GM18907 (cell line): ENCODE data around the gene DDX50.
A peak's percentile ranks its signal among the peaks of the same experiment; 100 is the strongest.
"Not testable (repeated sequence)": the region's sequence is repeated elsewhere in the genome, so short reads cannot be mapped to it uniquely, and the experiment has no call there.

Experiments used
- ATAC-seq: cut with Tn5 transposase; IDR thresholded peaks from one replicate; pipeline ENCODE4 v1.9.1; 2021; ENCODE audit warnings: mild to moderate bottlenecking, moderate library complexity; ENCODE audit not compliant: unreplicated experiment

Gene DDX50, protein sequence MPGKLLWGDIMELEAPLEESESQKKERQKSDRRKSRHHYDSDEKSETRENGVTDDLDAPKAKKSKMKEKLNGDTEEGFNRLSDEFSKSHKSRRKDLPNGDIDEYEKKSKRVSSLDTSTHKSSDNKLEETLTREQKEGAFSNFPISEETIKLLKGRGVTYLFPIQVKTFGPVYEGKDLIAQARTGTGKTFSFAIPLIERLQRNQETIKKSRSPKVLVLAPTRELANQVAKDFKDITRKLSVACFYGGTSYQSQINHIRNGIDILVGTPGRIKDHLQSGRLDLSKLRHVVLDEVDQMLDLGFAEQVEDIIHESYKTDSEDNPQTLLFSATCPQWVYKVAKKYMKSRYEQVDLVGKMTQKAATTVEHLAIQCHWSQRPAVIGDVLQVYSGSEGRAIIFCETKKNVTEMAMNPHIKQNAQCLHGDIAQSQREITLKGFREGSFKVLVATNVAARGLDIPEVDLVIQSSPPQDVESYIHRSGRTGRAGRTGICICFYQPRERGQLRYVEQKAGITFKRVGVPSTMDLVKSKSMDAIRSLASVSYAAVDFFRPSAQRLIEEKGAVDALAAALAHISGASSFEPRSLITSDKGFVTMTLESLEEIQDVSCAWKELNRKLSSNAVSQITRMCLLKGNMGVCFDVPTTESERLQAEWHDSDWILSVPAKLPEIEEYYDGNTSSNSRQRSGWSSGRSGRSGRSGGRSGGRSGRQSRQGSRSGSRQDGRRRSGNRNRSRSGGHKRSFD

DNA sequence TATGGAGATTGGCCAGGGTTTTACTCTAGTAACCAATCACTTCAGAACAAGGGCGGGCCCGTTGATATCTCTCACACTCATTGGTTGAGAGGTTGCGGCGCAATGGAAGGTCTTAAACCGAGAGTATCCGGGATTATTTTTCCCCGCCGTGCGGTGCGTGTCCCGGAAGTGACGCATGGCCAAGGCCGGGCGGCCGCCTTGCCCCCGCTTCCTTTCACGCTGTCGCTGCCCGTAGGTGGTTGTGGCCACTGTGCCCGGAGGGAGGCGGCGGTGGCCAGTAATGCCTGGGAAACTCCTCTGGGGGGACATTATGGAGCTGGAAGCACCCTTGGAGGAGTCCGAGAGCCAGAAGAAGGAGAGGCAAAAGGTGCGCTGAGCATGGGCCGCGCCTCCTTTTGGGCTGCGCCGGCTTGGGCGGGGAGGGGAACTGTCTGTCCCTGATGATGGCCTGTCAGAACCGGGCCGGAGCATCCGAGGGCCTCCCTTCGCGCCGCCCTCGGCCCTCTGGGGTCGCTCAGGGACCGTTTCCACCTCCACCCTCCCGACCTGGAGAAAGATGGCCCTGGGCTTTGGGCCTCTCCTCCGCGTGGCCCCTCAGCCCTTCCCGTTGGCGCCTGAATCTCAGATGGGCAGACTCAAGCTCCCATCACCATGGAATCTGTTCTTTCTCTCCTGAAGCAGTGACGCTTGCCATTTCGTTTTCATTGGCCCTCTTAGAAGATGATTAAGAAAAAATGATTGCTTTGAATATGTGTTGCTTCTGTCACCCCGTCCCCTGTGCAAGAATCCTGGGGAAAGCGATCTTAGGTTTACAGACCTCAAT lies at the start of gene DDX50:
Gene DDX50 (plus strand): TSS at position 211 of the 823 bp plus-strand sequence. CDS start 70 bp downstream, at position 281.
- peak; percentile 98 for ATAC-seq

DNA sequence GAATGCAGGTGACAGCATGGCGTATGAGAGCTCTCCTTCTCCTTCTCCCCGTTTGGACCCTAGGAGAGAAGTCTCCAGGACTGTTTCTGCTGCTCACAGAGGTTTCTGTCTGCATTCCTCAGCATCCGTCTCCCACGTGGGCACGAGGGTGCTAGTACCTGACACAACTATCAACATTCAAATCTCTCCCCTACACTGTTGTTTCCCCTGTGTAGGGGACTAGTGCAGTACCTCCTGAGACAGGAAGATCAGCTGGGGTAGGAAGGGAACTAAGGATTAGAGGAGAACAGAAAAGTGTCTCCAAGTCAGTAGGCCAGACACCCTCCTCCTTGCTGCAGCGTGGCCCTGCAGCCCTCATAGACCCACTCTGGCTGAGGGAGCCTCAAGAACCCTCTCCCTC lies 44.8 kb upstream of the DDX50 start:
- ATAC-seq: no peak

DNA sequence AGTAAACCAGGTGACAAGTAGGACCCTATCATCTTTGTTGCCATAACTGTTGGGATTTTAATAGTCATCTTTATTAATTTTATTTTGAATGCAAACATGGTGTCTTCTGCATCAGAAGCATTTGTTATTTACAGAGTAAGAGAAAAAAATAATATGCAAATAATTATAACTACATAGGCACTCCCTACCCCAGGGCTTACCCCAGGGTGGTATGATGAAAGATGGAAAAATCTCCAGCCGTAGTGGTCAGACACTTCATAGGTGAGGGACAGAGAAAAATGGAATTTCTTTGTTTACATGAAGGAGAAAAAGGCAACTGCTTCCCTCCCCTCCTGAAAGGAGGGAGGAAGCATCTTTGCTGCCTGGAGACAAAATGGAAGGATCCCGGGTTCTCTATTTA lies 44.1 kb upstream of the DDX50 start:
- no peak for ATAC-seq

DNA sequence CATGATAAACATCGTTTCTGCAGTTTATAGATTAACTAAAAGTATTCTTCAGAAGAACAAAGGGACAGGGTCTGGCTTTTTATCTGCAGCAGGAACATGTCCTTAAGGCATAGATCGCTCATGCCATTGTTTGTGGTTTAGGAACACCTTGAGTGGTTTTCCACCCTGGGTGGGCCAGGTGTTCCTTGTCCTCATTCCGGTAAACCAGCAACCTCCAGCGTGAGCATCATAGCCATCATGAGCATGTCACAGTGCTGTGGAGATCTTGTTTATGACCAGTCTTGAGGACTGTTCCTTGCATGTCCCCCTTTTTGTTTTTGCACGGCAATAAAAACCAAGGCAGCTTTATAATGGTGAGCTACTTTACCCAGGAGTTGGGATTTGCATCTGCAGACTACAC lies 39.9 kb upstream of the DDX50 start:
- no peak for ATAC-seq

DNA sequence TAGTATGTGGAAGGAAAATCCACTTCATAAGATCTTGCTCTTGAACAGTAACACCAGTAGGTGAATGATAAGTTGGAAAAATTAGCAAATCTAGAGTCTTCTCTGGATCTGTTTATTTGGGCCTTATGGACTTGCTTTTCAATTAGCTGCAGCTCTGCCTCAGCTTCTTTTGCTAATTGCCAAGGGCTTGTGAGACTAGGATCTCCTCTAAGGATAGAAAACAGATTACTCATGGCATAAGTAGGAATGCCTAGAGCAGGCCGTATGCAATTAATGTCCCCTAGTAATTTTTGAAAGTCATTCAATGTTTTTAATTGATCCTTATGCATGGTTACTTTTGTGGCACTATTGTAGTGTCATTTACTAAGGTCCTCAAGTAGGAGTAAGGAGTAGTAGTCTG lies 36.5 kb upstream of the DDX50 start:
- ATAC-seq: no peak

DNA sequence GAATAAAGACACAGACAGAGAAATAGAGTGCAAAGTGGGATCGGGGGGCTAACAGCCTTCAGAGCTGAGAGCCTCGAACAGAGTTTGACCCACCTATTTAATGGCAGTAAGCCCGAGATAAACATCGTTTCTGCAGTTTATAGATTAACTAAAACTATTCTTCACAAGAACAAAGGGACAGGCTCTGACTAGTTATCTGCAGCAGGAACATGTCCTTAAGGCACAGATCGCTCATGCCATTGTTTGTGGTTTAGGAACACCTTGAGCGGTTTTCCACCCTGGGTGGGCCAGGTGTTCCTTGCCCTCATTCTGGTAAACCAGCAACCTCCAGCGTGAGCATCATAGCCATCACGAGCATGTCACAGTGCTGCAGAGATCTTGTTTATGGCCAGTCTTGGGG lies 32.9 kb upstream of the DDX50 start:
- not testable (repeated sequence) for ATAC-seq

DNA sequence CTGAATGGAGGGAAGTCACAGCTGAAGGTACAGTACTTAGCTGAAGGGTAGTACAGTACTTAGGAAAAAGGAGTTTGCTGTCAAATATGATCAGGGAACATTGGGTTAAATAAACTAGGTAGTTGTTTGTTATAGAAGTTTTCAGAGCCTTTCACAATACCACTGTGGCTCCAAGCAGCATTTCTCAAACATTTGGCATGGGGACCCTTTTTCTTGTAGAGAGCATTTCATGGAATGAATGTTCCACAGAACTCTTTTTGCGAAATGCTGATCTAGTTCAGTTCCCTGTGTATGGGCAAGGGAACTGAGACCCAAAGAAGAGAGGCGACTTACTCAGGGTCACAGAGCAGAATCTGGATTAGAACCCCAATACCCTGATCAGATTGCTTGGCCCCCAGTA lies 31.5 kb upstream of the DDX50 start:
- ATAC-seq: no peak

DNA sequence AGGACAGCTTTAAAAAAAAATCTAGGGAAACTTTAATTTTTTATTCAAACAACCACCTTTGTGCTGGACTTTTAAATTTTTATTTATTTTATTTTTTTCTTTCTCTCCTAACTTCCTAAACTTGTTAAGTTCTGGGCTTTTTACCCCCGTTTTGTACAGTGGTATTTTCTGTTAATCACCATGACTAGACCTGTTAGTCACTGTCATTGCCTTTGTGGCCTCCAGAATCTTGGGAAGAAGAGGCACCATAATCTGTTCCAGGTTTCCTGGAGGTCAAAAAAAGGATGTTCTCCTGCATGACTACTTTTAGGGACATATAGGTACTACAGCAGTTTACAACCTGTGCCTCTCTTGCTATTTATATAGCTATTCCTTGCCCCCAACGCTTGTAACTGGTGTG lies 31.1 kb upstream of the DDX50 start:
- ATAC-seq: no peak

DNA sequence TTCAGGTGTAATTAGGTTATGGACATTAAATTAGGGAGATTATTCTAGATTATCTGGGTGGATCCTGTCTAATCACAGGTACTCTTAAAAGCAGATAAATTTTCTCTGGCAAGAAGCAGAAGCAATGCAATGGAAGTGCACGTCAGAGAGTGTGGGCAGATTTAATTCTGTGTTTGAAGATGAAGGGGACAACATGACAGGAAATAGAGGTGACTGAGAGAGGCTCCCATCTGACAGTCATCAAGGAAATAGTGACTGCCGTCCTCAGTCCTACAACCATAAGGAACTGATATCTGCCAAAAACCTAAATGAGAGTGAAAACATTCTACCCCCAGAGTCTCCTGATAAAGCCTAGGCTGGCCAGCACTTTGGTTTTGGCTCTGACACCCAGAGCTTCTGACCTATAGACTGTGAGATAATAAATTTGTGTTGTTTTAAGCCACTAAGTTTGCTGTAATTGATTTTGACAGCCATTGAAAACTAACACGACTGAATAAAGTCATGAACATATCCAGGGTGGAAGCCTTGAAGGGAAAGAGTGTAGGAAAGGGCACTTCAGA lies 30.5 kb upstream of the DDX50 start:
- ATAC-seq: no peak

DNA sequence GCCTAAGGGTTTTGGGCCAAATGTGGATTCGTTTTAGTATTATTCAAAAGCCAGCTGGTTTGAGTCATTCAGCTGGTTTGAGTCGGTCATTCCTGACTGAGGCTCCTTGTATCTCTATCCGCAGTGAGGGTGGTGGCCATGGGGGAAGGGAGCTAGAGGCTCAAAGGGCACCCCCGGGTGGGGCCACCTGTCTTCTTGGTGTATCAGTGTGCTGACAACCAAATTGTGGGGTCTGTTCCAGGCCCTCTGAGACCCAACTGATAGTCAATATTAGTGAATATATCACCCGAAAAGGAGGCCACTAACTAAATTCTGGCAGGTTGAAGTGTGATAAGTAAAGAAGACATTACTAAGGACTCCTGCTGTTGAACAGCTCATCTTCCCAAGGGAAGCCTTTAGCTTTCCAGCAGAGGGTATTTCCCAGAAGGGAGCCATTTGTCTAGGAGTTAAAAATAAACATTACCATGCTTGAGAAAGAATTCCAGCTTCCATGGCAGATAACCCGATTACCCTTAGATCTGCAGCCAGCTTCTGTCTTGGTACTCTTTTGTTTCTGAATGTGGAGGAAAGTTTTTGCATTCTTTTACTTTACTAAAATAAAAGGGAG lies 29.9 kb upstream of the DDX50 start:
- no peak for ATAC-seq

DNA sequence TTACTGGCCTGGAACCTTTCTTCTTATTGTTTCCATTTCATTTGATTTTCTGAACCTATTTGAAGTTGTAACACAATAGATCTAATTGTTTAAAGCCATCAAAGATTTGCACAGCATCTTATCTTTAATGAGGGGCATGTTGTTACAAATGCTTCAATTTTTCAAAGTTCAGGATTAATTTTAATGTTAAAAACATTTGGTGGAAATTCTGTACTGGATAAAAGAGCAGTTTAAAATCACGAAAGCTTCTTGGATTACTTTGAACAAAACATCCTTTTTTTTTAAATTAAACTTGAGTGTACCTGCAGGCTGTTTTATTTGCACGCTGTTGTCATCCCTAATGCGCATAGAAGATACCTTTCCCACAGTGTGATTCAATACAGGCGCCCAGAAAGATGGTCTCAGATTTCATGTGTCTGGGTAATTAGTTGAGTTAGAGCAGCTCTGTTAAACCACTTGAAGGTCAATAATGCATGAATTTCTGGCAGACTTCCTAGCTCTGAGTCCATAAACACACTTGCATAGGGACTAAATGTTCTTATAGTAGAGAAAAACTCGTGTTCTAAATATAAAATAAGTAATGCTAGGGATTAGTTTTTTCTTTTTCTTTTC lies 29.3 kb upstream of the DDX50 start:
- no peak for ATAC-seq

DNA sequence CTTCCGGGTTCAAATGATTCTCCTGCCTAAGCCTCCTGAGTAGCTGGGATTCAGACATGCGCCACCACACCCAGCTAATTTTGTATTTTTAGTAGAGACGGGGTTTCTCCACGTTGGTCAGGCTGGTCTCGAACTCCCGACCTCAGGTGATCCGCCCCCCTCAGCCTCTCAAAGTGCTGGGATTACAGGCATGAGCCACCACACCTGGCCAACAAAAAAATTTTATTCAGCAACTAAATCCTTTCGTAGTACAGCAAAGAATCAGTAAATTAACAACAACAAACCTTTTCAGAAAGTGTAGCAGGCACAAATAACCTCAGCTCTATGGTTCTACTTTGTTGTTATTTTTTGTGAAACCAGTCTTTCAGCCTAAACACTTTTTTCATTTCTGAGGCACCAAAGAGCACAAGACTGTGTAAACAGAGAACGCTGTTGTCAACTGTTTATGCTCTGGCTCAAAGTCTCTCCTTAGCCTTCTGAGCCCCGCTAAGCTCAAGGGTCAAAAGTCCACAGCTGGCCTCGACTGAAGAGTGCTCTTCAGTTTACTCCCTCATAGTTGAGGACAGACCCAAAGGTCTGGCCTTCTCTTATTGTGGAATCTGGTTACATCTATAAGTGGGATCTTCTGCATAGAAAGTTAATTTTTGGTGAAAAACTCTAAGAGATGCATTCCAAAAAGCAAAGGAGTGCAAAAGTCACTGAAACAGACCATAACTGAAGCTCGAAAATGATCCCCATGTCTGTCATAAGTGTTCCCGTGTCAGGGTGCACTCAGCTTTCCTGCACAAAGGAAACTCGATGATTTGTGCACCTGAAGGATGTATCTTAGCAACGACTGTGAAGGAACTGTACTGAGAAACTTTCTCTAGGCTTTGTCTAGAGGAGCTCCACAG lies 24.6 kb upstream of the DDX50 start:
- no peak for ATAC-seq

DNA sequence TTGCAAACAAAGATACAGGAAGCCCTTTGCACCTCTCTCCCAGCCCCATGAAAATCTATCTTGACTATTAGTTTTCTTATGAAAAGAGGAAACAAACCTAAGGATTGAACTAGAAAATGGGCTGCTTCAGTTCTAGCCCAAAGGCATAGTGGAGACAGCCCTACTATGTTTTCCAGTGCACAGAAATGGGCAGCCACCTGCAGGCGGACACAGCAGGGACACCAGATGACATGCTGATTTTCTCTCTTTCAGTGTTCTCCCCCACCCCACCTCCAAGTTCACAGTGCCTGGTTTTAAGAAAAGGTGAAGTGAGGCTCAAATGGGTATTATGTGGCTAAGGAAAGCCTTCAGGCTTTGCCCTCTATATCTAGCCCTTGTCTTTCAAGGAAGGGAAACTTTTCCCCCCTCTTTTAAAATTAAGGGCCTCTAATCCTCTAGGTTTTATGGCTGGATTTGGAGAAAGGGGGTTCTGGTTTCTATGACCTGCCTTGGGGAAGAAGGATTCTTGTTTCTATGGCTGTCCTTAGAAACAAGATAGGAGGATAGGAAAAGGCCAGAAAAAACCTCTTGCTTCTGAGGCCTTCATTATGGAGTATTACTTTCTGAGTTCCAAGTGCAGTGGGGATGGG lies 23.5 kb upstream of the DDX50 start:
- ATAC-seq: no peak

DNA sequence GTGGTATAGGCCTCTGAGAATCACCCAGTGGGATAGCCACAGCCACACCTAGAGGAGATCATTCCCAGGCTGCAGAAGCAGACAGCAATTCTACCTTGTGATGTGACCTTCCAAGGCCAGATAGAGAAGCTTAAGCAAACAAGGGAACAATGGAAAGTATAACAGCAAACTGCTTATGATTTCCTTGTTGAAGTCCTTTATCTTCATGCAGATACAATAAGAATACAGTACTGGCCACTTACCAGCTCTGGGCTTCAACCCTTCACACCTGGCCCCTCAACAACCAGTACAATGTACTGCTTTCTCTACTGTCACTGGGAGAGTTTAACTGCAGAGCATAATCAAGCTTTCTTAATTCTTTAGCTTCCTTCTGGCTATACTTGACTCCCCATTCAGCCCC lies 22.6 kb upstream of the DDX50 start:
- ATAC-seq: no peak

DNA sequence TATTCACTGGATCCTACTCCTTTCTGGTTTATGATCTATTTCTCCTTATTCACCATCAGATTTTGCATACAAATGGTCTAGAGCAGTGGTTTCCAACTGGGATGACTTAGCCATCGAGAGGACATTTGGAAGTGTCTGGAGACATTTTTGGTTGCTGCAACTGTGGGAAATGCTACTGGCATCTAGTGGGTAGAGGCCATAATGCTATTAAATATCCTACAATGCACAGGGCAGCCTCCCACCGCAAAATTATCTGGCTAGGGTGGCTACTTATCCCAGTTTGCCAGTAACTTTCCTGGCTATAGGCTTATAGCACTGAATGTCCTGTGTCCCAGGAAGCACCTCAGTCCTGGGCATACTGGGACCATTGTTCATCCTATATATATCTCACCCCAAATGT lies 21.5 kb upstream of the DDX50 start:
- no peak for ATAC-seq

DNA sequence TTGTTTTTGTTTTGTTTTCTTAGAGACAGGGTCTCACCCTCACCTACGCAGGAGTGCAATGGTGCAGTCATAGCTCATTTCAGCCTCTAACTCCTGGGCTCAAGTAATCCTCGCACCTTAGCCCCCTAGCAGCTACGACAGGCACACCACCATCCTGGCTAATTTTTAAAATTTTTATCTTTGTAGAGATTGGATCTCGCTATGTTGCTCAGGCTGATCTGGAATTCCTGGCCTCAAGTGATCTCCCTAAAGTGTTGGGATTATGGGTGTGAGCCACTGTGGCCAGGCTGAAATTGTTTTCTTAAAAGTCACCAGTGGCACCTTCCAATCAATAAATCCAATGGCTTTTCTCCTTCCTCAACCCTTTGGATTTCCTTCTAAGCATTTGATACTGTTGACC lies 20.9 kb upstream of the DDX50 start:
- no peak for ATAC-seq

DNA sequence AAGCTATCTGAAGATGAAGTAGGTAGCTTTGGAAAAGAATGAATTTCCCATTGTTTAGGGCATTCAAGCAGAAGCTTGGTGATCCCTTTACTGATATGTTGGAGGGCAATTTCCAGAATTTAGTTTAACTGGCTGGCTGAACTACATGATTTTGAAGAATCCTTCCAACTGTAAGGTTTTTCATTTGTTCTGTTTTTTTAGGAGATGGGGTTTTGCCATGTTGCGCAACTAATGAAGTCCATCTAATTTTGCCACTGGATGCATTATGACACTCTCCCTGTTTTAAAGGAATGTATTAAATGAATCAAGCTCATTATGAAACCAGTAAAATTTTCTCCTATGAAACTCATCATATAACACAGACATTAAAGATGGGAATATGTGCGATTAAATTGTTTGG lies 6.1 kb upstream of the DDX50 start:
- no peak for ATAC-seq

DNA sequence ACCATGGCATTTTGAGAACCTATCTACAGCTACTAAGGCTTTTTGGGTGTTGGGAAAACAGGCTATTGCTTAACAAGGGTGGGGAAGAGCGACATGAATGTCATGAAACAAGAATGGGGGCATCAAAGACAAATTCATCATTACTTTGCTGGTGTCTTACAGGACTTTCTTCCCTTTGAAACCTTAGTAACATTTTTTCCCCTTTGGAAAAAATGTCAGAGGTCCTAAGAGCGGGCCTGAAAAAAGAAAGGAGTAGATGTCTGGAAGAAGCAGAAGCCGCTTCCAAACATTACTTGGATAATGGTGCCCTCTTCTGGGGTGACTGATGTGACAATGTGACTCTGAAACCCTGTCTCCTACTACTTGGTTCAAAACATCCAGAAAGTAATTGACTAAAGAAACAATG lies 3.8 kb upstream of the DDX50 start:
- no peak for ATAC-seq

DNA sequence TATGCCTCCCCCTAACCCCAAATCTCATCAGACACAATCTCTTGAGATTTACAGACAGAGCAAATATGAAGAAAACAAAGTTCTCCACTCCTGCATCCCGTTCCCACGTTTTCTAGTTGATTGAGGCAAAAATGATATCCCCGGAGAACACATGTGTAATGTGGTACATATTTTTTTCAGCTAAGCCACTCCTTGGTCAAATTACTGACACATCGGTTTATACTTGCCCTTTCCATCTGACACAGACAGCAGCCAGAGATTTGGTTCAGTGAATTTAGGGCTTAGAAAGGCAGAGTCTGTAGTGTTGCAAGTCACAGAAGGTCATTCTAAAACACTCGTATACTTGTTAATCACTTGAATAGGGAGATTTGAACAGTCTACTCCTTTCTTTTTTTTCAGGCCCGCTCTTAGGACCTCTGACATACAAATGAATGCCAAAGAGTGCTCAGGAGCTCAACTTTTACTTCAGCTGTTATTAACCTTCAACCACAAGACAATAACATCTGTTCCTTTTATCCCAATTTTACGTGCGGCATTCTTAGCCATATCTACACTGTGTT lies 1.8 kb upstream of the DDX50 start:
- ATAC-seq: no peak
